Upper lobe of left lung (tissue), 4 donors: ENCODE measurements around the gene CADPS.

Experiments
- POLR2A ChIP-seq, 4 donors: fragments of 450-650 bp; IDR thresholded peaks; one replicate each; pipeline ENCODE4 v1.5.1; 2016 to 2017; ENCODE audit warnings: antibody characterized with exemption in 4 of 4, mild to moderate bottlenecking in 2 of 4
- TF ChIP-seq, protein P1 (sequence below), 6 experiments: fragments of 450-650 bp in 4 of 6; fragments of 200-600 bp in 2 of 6; sonication (generic) in 2 of 6; IDR thresholded peaks; one replicate each; pipeline ENCODE4 v1.5.1; 2016 to 2019; ENCODE audit warnings: antibody characterized with exemption in 6 of 6

DNA sequence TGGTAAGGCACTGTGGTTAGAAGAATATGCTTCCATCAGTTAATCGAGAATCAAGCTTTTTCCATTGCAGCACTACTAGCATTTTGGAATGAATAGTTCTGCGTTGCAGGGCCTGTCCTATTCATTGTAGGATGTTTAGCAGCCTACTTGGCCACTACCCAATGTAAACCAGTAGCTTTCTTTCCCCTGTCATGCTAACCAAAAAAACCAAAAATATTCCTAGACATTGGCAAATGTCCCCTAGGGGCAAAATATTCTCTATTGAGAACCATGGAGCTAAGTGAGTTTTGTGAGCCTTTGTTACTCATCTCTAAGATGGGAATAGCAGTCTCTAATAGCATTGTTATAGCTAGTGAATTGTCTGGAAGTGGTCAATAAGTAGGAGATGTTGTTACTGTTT lies 187.2 kb downstream of the CADPS start:
- TF ChIP-seq, protein P1, sequence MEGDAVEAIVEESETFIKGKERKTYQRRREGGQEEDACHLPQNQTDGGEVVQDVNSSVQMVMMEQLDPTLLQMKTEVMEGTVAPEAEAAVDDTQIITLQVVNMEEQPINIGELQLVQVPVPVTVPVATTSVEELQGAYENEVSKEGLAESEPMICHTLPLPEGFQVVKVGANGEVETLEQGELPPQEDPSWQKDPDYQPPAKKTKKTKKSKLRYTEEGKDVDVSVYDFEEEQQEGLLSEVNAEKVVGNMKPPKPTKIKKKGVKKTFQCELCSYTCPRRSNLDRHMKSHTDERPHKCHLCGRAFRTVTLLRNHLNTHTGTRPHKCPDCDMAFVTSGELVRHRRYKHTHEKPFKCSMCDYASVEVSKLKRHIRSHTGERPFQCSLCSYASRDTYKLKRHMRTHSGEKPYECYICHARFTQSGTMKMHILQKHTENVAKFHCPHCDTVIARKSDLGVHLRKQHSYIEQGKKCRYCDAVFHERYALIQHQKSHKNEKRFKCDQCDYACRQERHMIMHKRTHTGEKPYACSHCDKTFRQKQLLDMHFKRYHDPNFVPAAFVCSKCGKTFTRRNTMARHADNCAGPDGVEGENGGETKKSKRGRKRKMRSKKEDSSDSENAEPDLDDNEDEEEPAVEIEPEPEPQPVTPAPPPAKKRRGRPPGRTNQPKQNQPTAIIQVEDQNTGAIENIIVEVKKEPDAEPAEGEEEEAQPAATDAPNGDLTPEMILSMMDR (IDR thresholded peaks at IDR 0.05), result no peak
- TF ChIP-seq POLR2A (IDR thresholded peaks at IDR 0.05), result no peak
